ENCODE data around the gene TPI1. TPM values are rescaled to one million over a fixed set of nuclear protein-coding genes. Genes with fewer than 3 reads are reported as not detected.
A peak's percentile ranks its signal among the peaks of the same experiment; 100 is the strongest.

Gene TPI1
- total RNA-seq, 1 experiment from 2014 or later: 1,584 TPM

DNA sequence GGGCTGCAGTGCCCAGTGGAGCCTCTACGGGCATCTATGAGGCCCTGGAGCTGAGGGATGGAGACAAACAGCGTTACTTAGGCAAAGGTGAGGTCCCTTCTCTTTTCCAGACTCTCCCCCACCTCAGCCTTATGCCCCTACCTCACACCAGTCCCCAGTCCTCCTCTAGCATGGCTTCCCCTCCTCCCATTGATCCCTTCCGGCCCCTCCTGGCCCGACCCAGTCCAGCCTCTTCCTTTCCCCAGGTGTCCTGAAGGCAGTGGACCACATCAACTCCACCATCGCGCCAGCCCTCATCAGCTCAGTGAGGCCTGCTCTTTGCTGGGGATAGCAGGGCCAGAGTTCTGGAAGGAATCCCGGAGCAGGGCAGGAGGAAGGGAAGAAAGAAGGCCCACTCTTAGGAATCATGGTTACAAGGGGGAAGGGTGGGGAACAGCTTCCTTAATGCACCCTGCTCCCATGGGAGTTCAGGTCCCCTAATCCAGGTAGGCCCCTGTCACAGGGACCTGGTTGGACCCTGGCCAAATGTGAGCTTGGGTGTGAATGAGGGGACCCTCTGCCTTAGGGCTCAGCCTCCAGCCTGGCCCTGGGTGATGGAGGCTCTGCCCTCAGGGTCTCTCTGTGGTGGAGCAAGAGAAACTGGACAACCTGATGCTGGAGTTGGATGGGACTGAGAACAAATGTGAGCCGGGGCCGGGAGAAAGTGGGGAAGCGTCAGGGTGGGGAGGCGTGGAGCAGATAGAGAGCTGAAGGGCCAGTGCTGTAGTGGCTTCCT is 49.3 kb downstream of the TPI1 start:
- no peaks in the 10 kb centered on the region for H3K27me3 ChIP-seq (ENCODE audit: low read length)
- H3K4me3 ChIP-seq (ENCODE audit: low read length): no peak overlapping the region
- peaks cover 33% of the 10 kb centered on the region for H3K4me1 ChIP-seq (ENCODE audit: low read length)
- H4K20me1 ChIP-seq (ENCODE audit: insufficient read depth, low read depth, low read length): no peaks in the 10 kb centered on the region
- H3K27ac ChIP-seq (ENCODE audit: low read length): no peak overlapping the region
- H3K4me2 ChIP-seq (ENCODE audit: low read depth, low read length, poor library complexity, severe bottlenecking): no peak overlapping the region
- H3K9me3 ChIP-seq (ENCODE audit: low read length): no peaks in the 10 kb centered on the region
- no peaks in the 10 kb centered on the region; the same call in 1 of the 2 replicates for H3K36me3 ChIP-seq (ENCODE audit: insufficient read depth, low read length)
- no peaks in the 10 kb centered on the region for H3K9me2 ChIP-seq (replicated peaks; ENCODE audit: insufficient read depth, low read length)
- no peak overlapping the region for H2AFZ ChIP-seq (ENCODE audit: low read length)
- 0 out of 2 replicates have a peak, but pooled peaks cover 5% of the 10 kb centered on the region for H3K79me2 ChIP-seq (ENCODE audit: low read length)
- peak; percentile 33 for DNase-seq
- no peak overlapping the region for H3K9ac ChIP-seq (ENCODE audit: low read length)

DNA sequence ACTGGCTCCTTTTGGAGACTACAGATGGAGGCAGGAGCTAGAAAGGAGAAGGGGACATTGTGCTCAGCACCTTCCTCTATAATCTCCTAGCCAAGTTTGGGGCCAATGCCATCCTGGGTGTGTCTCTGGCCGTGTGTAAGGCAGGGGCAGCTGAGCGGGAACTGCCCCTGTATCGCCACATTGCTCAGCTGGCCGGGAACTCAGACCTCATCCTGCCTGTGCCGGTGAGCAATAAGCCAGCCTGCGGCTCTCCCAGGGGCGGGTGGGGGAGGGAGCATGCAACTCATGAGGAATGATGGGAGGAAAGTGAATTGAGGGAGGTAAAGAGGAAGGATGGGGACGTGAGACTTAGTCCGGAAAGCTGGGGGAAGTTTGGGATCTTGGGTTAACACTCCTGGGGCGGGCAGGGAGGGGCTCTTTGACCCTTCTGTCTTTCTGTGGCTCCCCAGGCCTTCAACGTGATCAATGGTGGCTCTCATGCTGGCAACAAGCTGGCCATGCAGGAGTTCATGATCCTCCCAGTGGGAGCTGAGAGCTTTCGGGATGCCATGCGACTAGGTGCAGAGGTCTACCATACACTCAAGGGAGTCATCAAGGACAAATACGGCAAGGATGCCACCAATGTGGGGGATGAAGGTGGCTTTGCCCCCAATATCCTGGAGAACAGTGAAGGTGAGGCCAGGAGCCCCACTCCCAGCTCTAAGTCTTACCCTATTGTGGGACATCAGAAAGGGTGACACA is 50.3 kb downstream of the TPI1 start:
- H3K9me3 ChIP-seq (ENCODE audit: low read length): no peaks in the 10 kb centered on the region
- H3K4me2 ChIP-seq (ENCODE audit: low read depth, low read length, poor library complexity, severe bottlenecking): no peak overlapping the region
- H3K4me1 ChIP-seq (ENCODE audit: low read length): peaks cover 43% of the 10 kb centered on the region
- H2AFZ ChIP-seq (ENCODE audit: low read length): no peak overlapping the region
- H4K20me1 ChIP-seq (ENCODE audit: insufficient read depth, low read depth, low read length): no peaks in the 10 kb centered on the region
- H3K4me3 ChIP-seq (ENCODE audit: low read length): no peak overlapping the region
- no peaks in the 10 kb centered on the region; the same call in 1 of the 2 replicates for H3K36me3 ChIP-seq (ENCODE audit: insufficient read depth, low read length)
- H3K27ac ChIP-seq (ENCODE audit: low read length): no peak overlapping the region
- no peak overlapping the region for H3K9ac ChIP-seq (ENCODE audit: low read length)
- peak; percentile 32 for DNase-seq
- no peaks in the 10 kb centered on the region for H3K9me2 ChIP-seq (replicated peaks; ENCODE audit: insufficient read depth, low read length)
- H3K79me2 ChIP-seq (ENCODE audit: low read length): 0 out of 2 replicates have a peak, but pooled peaks cover 5% of the 10 kb centered on the region
- no peaks in the 10 kb centered on the region for H3K27me3 ChIP-seq (ENCODE audit: low read length)

DNA sequence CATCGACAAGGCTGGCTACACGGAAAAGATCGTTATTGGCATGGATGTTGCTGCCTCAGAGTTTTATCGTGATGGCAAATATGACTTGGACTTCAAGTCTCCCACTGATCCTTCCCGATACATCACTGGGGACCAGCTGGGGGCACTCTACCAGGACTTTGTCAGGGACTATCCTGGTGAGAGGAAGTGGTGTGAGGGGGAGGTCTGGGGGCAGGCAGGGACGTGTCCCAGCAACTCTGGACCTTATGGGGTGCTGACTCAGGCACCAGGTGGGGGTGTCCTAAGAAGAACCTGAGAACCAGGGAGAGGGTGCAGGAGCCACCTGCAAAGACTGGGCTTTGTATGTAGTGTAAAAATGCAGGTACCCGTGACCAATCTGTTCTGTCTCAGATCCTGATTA is 52.3 kb downstream of the TPI1 start:
- Histone ChIP-seq H3K4me2 (ENCODE audit: low read depth, low read length, poor library complexity, severe bottlenecking) (no peak overlapping the region), H4K20me1 (ENCODE audit: insufficient read depth, low read depth, low read length) (no peaks in the 10 kb centered on the region), H3K4me3 (ENCODE audit: low read length) (no peak overlapping the region), H3K27ac (ENCODE audit: low read length) (no peak overlapping the region), H2AFZ (ENCODE audit: low read length) (no peak overlapping the region), H3K36me3 (ENCODE audit: insufficient read depth, low read length) (no peaks in the 10 kb centered on the region; the same call in 1 of the 2 replicates), H3K4me1 (ENCODE audit: low read length) (peaks cover 54% of the 10 kb centered on the region), H3K9ac (ENCODE audit: low read length) (no peak overlapping the region), H3K9me2 (replicated peaks; ENCODE audit: insufficient read depth, low read length) (no peaks in the 10 kb centered on the region), H3K79me2 (ENCODE audit: low read length) (0 out of 2 replicates have a peak, but pooled peaks cover 5% of the 10 kb centered on the region), H3K27me3 (ENCODE audit: low read length) (no peaks in the 10 kb centered on the region), H3K9me3 (ENCODE audit: low read length) (no peaks in the 10 kb centered on the region)
- peak; percentile 41 for DNase-seq

Other genes starting within 250 kb of the TPI1 start
- 10.3 and 14.6 TPM in 2 replicates for gene LPAR5, start 231.6 kb upstream of the TPI1 start, total RNA-seq (2014; rRNA removed; shearing (Covaris generic); ENCODE audit: low replicate concordance)
- gene ACRBP, start 220.1 kb upstream of the TPI1 start, total RNA-seq (2014; rRNA removed; shearing (Covaris generic); ENCODE audit: low replicate concordance): 2.2 and 4.2 TPM in 2 replicates
- gene ING4, start 204.4 kb upstream of the TPI1 start, total RNA-seq (2014; rRNA removed; shearing (Covaris generic); ENCODE audit: low replicate concordance): 40.1 and 52.9 TPM in 2 replicates
- 35.5 and 39.2 TPM in 2 replicates for gene ZNF384, start 178.2 kb upstream of the TPI1 start, total RNA-seq (2014; rRNA removed; shearing (Covaris generic); ENCODE audit: low replicate concordance)
- gene PIANP, start 166.7 kb upstream of the TPI1 start, total RNA-seq (2014; rRNA removed; shearing (Covaris generic); ENCODE audit: low replicate concordance): not detected in 2 replicates
- 39.2 and 42.9 TPM in 2 replicates for gene COPS7A, start 143.5 kb upstream of the TPI1 start, total RNA-seq (2014; rRNA removed; shearing (Covaris generic); ENCODE audit: low replicate concordance)
- gene MLF2, start 114.4 kb upstream of the TPI1 start, total RNA-seq (2014; rRNA removed; shearing (Covaris generic); ENCODE audit: low replicate concordance): 183 and 263 TPM in 2 replicates
- 5.0 and 7.3 TPM in 2 replicates for gene PTMS, start 101.2 kb upstream of the TPI1 start, total RNA-seq (2014; rRNA removed; shearing (Covaris generic); ENCODE audit: low replicate concordance)
- 0.22 and 0.32 TPM in 2 replicates for gene LAG3, start 95.0 kb upstream of the TPI1 start, total RNA-seq (2014; rRNA removed; shearing (Covaris generic); ENCODE audit: low replicate concordance)
- not detected in 2 replicates for gene CD4, start 78.0 kb upstream of the TPI1 start, total RNA-seq (2014; rRNA removed; shearing (Covaris generic); ENCODE audit: low replicate concordance)
- not detected in 2 replicates for gene GPR162, start 45.7 kb upstream of the TPI1 start, total RNA-seq (2014; rRNA removed; shearing (Covaris generic); ENCODE audit: low replicate concordance)
- 3.1 and 8.3 TPM in 2 replicates for gene P3H3, start 39.1 kb upstream of the TPI1 start, total RNA-seq (2014; rRNA removed; shearing (Covaris generic); ENCODE audit: low replicate concordance)
- 14.9 and 27.0 TPM in 2 replicates for gene GNB3, start 26.6 kb upstream of the TPI1 start, total RNA-seq (2014; rRNA removed; shearing (Covaris generic); ENCODE audit: low replicate concordance)
- gene CDCA3, start 16.2 kb upstream of the TPI1 start, total RNA-seq (2014; rRNA removed; shearing (Covaris generic); ENCODE audit: low replicate concordance): 47.6 and 70.0 TPM in 2 replicates
- gene USP5, start 15.4 kb upstream of the TPI1 start, total RNA-seq (2014; rRNA removed; shearing (Covaris generic); ENCODE audit: low replicate concordance): 36.9 and 66.6 TPM in 2 replicates
- 5.9 and 7.4 TPM in 2 replicates for gene SPSB2, start 5.8 kb downstream of the TPI1 start, total RNA-seq (2014; rRNA removed; shearing (Covaris generic); ENCODE audit: low replicate concordance)
- 8.7 and 9.7 TPM in 2 replicates for gene LRRC23, start 37.3 kb downstream of the TPI1 start, total RNA-seq (2014; rRNA removed; shearing (Covaris generic); ENCODE audit: low replicate concordance)
- 40.3 and 43.1 TPM in 2 replicates for gene ENO2, start 47.0 kb downstream of the TPI1 start, total RNA-seq (2014; rRNA removed; shearing (Covaris generic); ENCODE audit: low replicate concordance)
- gene ATN1, start 60.4 kb downstream of the TPI1 start, total RNA-seq (2014; rRNA removed; shearing (Covaris generic); ENCODE audit: low replicate concordance): 8.8 and 11.7 TPM in 2 replicates
- not detected in 2 replicates for gene RNU7-1, start 76.3 kb downstream of the TPI1 start, total RNA-seq (2014; rRNA removed; shearing (Covaris generic); ENCODE audit: low replicate concordance)
- 264 and 402 TPM in 2 replicates for gene C12orf57, start 76.5 kb downstream of the TPI1 start, total RNA-seq (2014; rRNA removed; shearing (Covaris generic); ENCODE audit: low replicate concordance)
- gene PTPN6, start 83.8 kb downstream of the TPI1 start, total RNA-seq (2014; rRNA removed; shearing (Covaris generic); ENCODE audit: low replicate concordance): 411 and 673 TPM in 2 replicates
- 353 and 644 TPM in 2 replicates for gene PHB2, start 103.1 kb downstream of the TPI1 start, total RNA-seq (2014; rRNA removed; shearing (Covaris generic); ENCODE audit: low replicate concordance)
- gene EMG1, start 103.4 kb downstream of the TPI1 start, total RNA-seq (2014; rRNA removed; shearing (Covaris generic); ENCODE audit: low replicate concordance): 56.6 and 71.1 TPM in 2 replicates
- 21.6 and 42.7 TPM in 2 replicates for gene LPCAT3, start 150.9 kb downstream of the TPI1 start, total RNA-seq (2014; rRNA removed; shearing (Covaris generic); ENCODE audit: low replicate concordance)
- 4.7 TPM in 1 of 2 replicates, not detected in the other for gene C1S, start 193.2 kb downstream of the TPI1 start, total RNA-seq (2014; rRNA removed; shearing (Covaris generic); ENCODE audit: low replicate concordance)
- 1.5 and 2.8 TPM in 2 replicates for gene C1R, start 224.9 kb downstream of the TPI1 start, total RNA-seq (2014; rRNA removed; shearing (Covaris generic); ENCODE audit: low replicate concordance)
- 47.7 and 81.5 TPM in 2 replicates for gene C1RL, start 241.7 kb downstream of the TPI1 start, total RNA-seq (2014; rRNA removed; shearing (Covaris generic); ENCODE audit: low replicate concordance)